GM12891 (cell line): ENCODE measurements around the gene BLOC1S4.
"Not testable (repeated sequence)": the region's sequence is repeated elsewhere in the genome, so short reads cannot be mapped to it uniquely, and the experiment has no call there.

Experiments
- POLR2AphosphoS5 ChIP-seq: IDR thresholded peaks from 2 replicates; pipeline ENCODE4 v1.6.1; 2011; ENCODE audit warnings: low read depth, low read length, control low read depth
- SPI1 ChIP-seq: IDR thresholded peaks from 2 replicates; pipeline ENCODE4 v1.6.1; 2011; ENCODE audit warnings: low read depth, low read length, control low read depth

DNA sequence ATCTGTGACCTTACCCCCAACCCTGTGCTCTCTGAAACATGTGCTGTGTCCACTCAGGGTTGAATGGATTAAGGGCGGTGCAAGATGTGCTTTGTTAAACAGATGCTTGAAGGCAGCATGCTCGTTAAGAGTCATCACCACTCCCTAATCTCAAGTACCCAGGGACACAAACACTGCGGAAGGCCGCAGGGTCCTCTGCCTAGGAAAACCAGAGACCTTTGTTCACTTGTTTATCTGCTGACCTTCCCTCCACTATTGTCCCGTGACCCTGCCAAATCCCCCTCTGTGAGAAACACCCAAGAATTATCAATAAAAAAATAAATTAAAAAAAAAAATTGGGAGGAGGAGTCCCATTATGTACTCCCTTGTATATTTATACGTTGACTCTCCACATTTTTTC is 40.4 kb downstream of the BLOC1S4 start:
- not testable (repeated sequence) for TF ChIP-seq SPI1, POLR2AphosphoS5
